AG09319 (cell line): ENCODE results near the gene FFAR2.

ENCODE experiments used
- DNase-seq: peaks from one replicate; pipeline ENCODE4 v3.0.0-alpha.2; 2010; ENCODE audit warnings: low read depth; ENCODE audit errors: extremely low read depth
- CTCF ChIP-seq: IDR thresholded peaks from 2 replicates; pipeline ENCODE4 v1.5.1; 2011; ENCODE audit warnings: low read depth, mild to moderate bottlenecking, inconsistent platforms, low read length, moderate library complexity

Gene FFAR2

GRCh38 chr19:35436477-35437405 is 11.3 kb upstream of the FFAR2 start:
- TF ChIP-seq CTCF, result no peak
- DNase-seq, result peak; percentile 14

- no peak for DNase-seq
- no peak for TF ChIP-seq CTCF
Observed at GRCh38 chr19:35437406-35437951, 10.6 kb upstream of the FFAR2 start.

DNA sequence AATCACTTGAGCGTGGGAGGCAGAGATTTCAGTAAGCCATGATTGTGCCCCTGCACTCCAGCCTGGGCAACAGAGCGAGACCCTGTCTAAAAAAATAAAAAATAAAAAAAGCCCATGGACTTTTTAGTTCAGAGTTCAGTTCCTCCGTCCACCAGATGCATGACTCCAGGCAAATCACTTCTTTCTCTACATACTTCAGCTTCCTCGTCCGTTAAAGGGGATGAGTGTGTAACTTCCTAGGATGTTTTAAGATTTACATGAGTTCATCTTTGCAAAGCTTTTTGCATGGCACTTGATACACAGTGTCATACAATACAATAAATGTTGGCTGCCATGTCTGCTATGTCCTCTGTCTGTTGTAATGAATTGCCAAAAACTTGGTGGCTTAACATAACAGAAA is 10.0 kb upstream of the FFAR2 start:
- DNase-seq, result no peak
- TF ChIP-seq CTCF, result no peak

GRCh38 chr19:35438527-35438926 is 9.5 kb upstream of the FFAR2 start:
- TF ChIP-seq CTCF, result no peak
- DNase-seq, result no peak

DNA sequence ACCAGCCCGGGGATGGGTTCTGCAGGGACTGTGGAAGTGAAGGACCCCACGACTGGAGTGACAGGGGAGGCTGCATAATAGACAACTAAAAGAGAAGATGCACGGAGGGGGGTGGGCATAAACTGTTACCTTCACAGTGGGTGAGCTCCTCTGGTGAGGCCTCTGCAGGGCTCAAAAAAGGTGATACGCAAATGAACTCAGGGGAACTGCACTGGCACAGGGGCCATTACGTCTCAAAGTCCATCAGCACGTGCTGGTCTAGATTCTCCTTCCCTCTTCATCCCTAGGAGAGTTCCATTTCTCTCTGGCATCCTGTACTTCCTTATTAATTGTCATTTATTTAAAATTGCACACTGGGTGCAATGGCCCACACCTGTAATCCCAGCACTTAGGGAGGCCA is 8.1 kb upstream of the FFAR2 start:
- no peak for TF ChIP-seq CTCF
- no peak for DNase-seq

DNA sequence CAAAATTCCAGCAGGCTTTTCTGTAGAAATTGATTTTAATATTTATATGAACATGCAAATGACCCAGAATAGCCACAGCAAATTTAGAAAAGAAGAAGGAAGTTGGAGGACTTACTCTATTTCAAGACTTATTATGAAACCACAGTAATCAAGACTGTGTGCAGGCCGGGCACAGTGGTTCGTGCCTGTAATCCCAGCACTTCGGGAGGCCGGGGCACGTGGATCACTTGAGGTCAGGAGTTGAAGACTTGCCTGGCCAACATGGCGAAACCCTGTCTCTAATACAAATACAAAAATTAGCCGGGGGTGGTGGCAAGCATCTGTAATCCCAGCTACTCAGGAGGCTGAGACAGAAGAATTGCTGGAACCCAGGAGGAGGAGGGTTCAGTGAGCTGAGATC is 6.0 kb upstream of the FFAR2 start:
- TF ChIP-seq CTCF, result no peak
- no peak for DNase-seq

- no peak for TF ChIP-seq CTCF
- DNase-seq, result no peak
Observed at GRCh38 chr19:35444735-35445134, 3.3 kb upstream of the FFAR2 start.
